Daoy (cell line): Measurements from ENCODE around the gene CD80. TPM values are rescaled to one million over a fixed set of nuclear protein-coding genes. Genes with fewer than 3 reads are reported as not detected.

ENCODE experiments used
- DNase-seq: peaks from one replicate; pipeline ENCODE4 v3.0.0-alpha.2; 2015; ENCODE audit warnings: low read depth
- total RNA-seq: library from RNA; depleted of rRNA; stranded (reverse); fragments of >200 nt; shearing (Covaris generic); gene quantifications from 2 replicates; pipeline ENCODE4 v1.2.3, GENCODE V29; 2014; rRNA removed

CD80 gene
- total RNA-seq, 1 experiment from 2014 or later = not detected

GRCh38 chr3:119497820-119498185 is 61.6 kb downstream of the CD80 start:
- peak; percentile 27 for DNase-seq

GRCh38 chr3:119494597-119494996 is 64.8 kb downstream of the CD80 start:
- DNase-seq = no peak

GRCh38 chr3:119492810-119493209 is 66.6 kb downstream of the CD80 start:
- DNase-seq = no peak

GRCh38 chr3:119492128-119492527 is 67.3 kb downstream of the CD80 start:
- no peak for DNase-seq

- no peak for DNase-seq
These were observed 69.3 kb downstream of the CD80 start for GRCh38 chr3:119490153-119490552.

- DNase-seq = no peak
These were observed 73.9 kb downstream of the CD80 start for GRCh38 chr3:119485563-119485962.

GRCh38 chr3:119483101-119483500 is 76.3 kb downstream of the CD80 start:
- no peak for DNase-seq

GRCh38 chr3:119481079-119481478 is 78.3 kb downstream of the CD80 start:
- DNase-seq = no peak

Other genes starting within 250 kb of the CD80 start
- 42.6 and 72.5 TPM in 2 replicates for gene TMEM39A, start 96.0 kb downstream of the CD80 start, total RNA-seq
- 16.1 and 16.5 TPM in 2 replicates for gene POGLUT1, start 90.7 kb downstream of the CD80 start, total RNA-seq
- 62.5 and 80.1 TPM in 2 replicates for gene TIMMDC1, start 61.1 kb downstream of the CD80 start, total RNA-seq
- 0.86 and 2.5 TPM in 2 replicates for gene ADPRH, start 19.9 kb upstream of the CD80 start, total RNA-seq
- not detected in 2 replicates for gene PLA1A, start 38.3 kb upstream of the CD80 start, total RNA-seq
- 0.17 TPM in 1 of 2 replicates, not detected in the other for gene POPDC2, start 101.0 kb upstream of the CD80 start, total RNA-seq
- 35.9 and 62.8 TPM in 2 replicates for gene COX17, start 117.8 kb upstream of the CD80 start, total RNA-seq
- 1.8 and 2.0 TPM in 2 replicates for gene CFAP91, start 143.4 kb upstream of the CD80 start, total RNA-seq
- gene NR1I2, start 222.5 kb upstream of the CD80 start, total RNA-seq = 1.0 and 1.3 TPM in 2 replicates